Fibroblast of pulmonary artery (primary cell): ENCODE measurements around the gene EPM2A.

Experiments
- DNase-seq: peaks from one replicate; pipeline ENCODE4 v3.0.0-alpha.2; 2010; ENCODE audit warnings: low read depth
- H3K4me3 ChIP-seq: replicated peaks from 2 replicates; pipeline ENCODE4 v1.5.1; 2011; ENCODE audit warnings: low read depth, mild to moderate bottlenecking, control low read depth, low read length, moderate library complexity
- CTCF ChIP-seq: IDR thresholded peaks from 2 replicates; pipeline ENCODE4 v1.5.1; 2011; ENCODE audit warnings: mild to moderate bottlenecking, control low read depth, low read length, inconsistent platforms; ENCODE audit errors: missing control alignments

EPM2A gene

GRCh38 chr6:145633981-145634627, 101.2 kb downstream of the EPM2A start:
- TF ChIP-seq CTCF, result peak; percentile 94
- peak; percentile 89 for DNase-seq
- no peak overlapping the region for H3K4me3 ChIP-seq

GRCh38 chr6:145632971-145633370, 102.3 kb downstream of the EPM2A start:
- no peak for TF ChIP-seq CTCF
- H3K4me3 ChIP-seq, result no peak overlapping the region
- DNase-seq, result no peak

- DNase-seq, result no peak
- TF ChIP-seq CTCF, result no peak
- no peak overlapping the region for H3K4me3 ChIP-seq
Observed at GRCh38 chr6:145631374-145631773, 103.9 kb downstream of the EPM2A start.

GRCh38 chr6:145630598-145630997, 104.7 kb downstream of the EPM2A start:
- no peak for DNase-seq
- H3K4me3 ChIP-seq, result no peak overlapping the region
- no peak for TF ChIP-seq CTCF

- H3K4me3 ChIP-seq, result no peak overlapping the region
- DNase-seq, result no peak
- TF ChIP-seq CTCF, result no peak
Observed at GRCh38 chr6:145629478-145629877, 105.8 kb downstream of the EPM2A start.

- H3K4me3 ChIP-seq, result no peak overlapping the region
- no peak for DNase-seq
- TF ChIP-seq CTCF, result no peak
Observed at GRCh38 chr6:145627451-145627850, 107.9 kb downstream of the EPM2A start.

- TF ChIP-seq CTCF, result no peak
- peak; percentile 94 for DNase-seq
- no peak overlapping the region for H3K4me3 ChIP-seq
Observed at GRCh38 chr6:145626857-145627256, 108.5 kb downstream of the EPM2A start.
